ENCODE data around the gene MACROD2. TPM values are rescaled to one million over a fixed set of nuclear protein-coding genes. Genes with fewer than 3 reads are reported as not detected.

Gene MACROD2
- polyA plus RNA-seq, 1 donor (not counting 4 experiments of a cell fraction or from before 2014, with no cell fraction given), result 0.71 TPM

GRCh38 chr20:14000917-14001316, 5.6 kb downstream of the MACROD2 start:
- Histone ChIP-seq H4K20me1 (ENCODE audit: control insufficient read depth, extremely low read depth, insufficient read depth, low read length) (no peaks in the 10 kb centered on the region), H3K4me3 (ENCODE audit: control insufficient read depth in 2 of 3, extremely low read depth in 1 of 3, insufficient read depth in 2 of 3, low read depth in 1 of 3, low read length in 3 of 3) (no peak overlapping the region), H3K4me1 (ENCODE audit: control insufficient read depth, extremely low read depth, insufficient read depth, low read length) (peaks cover 7% of the 10 kb centered on the region), H3K27me3 (ENCODE audit: control insufficient read depth, extremely low read depth, insufficient read depth, low read length) (no peaks in the 10 kb centered on the region), H2AFZ (ENCODE audit: control insufficient read depth, low read length) (no peak overlapping the region), H3K9ac (ENCODE audit: control insufficient read depth, extremely low read depth, insufficient read depth, low read length) (no peak overlapping the region), H3K27ac (ENCODE audit: control insufficient read depth, insufficient read depth, low read length) (no peak overlapping the region), H3K4me2 (ENCODE audit: control insufficient read depth, extremely low read depth, insufficient read depth, low read depth, low read length) (no peak overlapping the region), H3K36me3 (ENCODE audit: control insufficient read depth in 2 of 2, extremely low read depth in 1 of 2, insufficient read depth in 2 of 2, low read length in 2 of 2) (no peaks in the 10 kb centered on the region), H3K79me2 (ENCODE audit: control insufficient read depth, insufficient read depth, low read length) (no peaks in the 10 kb centered on the region), H3K9me3 (ENCODE audit: control insufficient read depth, low read depth, low read length) (no peaks in the 10 kb centered on the region), H3K9me1 (ENCODE audit: control insufficient read depth, extremely low read depth, insufficient read depth, low read length) (no peaks in the 10 kb centered on the region)
- DNase-seq (ENCODE audit: low read depth, low spot score), result no peak
- TF ChIP-seq EZH2 (IDR thresholded peaks at IDR 0.05; ENCODE audit: low read length), result no peak
- TF ChIP-seq CTCF (optimal IDR thresholded peaks at IDR 0.05 in 1 of 3, IDR thresholded peaks at IDR 0.05 in 1 of 3, conservative IDR thresholded peaks at IDR 0.05 in 1 of 3; ENCODE audit: extremely low read depth in 1 of 3, insufficient read depth in 2 of 3, low read length in 3 of 3), result no peak
- no peak for FAIRE-seq
- dilution Hi-C loops (cut with MboI; ENCODE audit: extremely low pct_ligation_motif_present, low sequenced_read_pairs), result no loop called here

GRCh38 chr20:14005996-14006395, 10.7 kb downstream of the MACROD2 start:
- Histone ChIP-seq H3K27me3 (ENCODE audit: control insufficient read depth, extremely low read depth, insufficient read depth, low read length) (no peaks in the 10 kb centered on the region), H2AFZ (ENCODE audit: control insufficient read depth, low read length) (no peak overlapping the region), H4K20me1 (ENCODE audit: control insufficient read depth, extremely low read depth, insufficient read depth, low read length) (no peaks in the 10 kb centered on the region), H3K9ac (ENCODE audit: control insufficient read depth, extremely low read depth, insufficient read depth, low read length) (no peak overlapping the region), H3K36me3 (ENCODE audit: control insufficient read depth in 2 of 2, extremely low read depth in 1 of 2, insufficient read depth in 2 of 2, low read length in 2 of 2) (no peaks in the 10 kb centered on the region), H3K79me2 (ENCODE audit: control insufficient read depth, insufficient read depth, low read length) (no peaks in the 10 kb centered on the region), H3K27ac (ENCODE audit: control insufficient read depth, insufficient read depth, low read length) (no peak overlapping the region), H3K4me2 (ENCODE audit: control insufficient read depth, extremely low read depth, insufficient read depth, low read depth, low read length) (no peak overlapping the region), H3K4me1 (ENCODE audit: control insufficient read depth, extremely low read depth, insufficient read depth, low read length) (no peaks in the 10 kb centered on the region), H3K9me1 (ENCODE audit: control insufficient read depth, extremely low read depth, insufficient read depth, low read length) (no peaks in the 10 kb centered on the region), H3K4me3 (ENCODE audit: control insufficient read depth in 2 of 3, extremely low read depth in 1 of 3, insufficient read depth in 2 of 3, low read depth in 1 of 3, low read length in 3 of 3) (no peak overlapping the region), H3K9me3 (ENCODE audit: control insufficient read depth, low read depth, low read length) (no peaks in the 10 kb centered on the region)
- DNase-seq (ENCODE audit: low read depth, low spot score) (no peak), FAIRE-seq (no peak)
- dilution Hi-C loops (cut with MboI; ENCODE audit: extremely low pct_ligation_motif_present, low sequenced_read_pairs), result no loop called here
- TF ChIP-seq CTCF (optimal IDR thresholded peaks at IDR 0.05 in 1 of 3, IDR thresholded peaks at IDR 0.05 in 1 of 3, conservative IDR thresholded peaks at IDR 0.05 in 1 of 3; ENCODE audit: extremely low read depth in 1 of 3, insufficient read depth in 2 of 3, low read length in 3 of 3) (no peak), EZH2 (IDR thresholded peaks at IDR 0.05; ENCODE audit: low read length) (no peak)
